Ovary (tissue), 9 donors: ENCODE results near the gene SMTNL2. TPM values are rescaled to one million over a fixed set of nuclear protein-coding genes. Genes with fewer than 3 reads are reported as not detected.
"Not testable (repeated sequence)": the region's sequence is repeated elsewhere in the genome, so short reads cannot be mapped to it uniquely, and the experiment has no call there.

Experiments used
- DNase-seq, 5 donors: peaks; one replicate each; pipeline ENCODE4 v3.0.0-alpha.2; 2019 to 2020
- H3K27ac ChIP-seq, 2 donors: fragments of 200-600 bp; one replicate each; pipeline versions ENCODE4 v1.5.1 to v1.8.0; 2019 to 2022
- H3K27me3 ChIP-seq: fragments of 200-600 bp; one replicate; pipeline ENCODE4 v1.8.0; 2022
- H3K36me3 ChIP-seq: fragments of 200-600 bp; sonication (generic); one replicate; pipeline ENCODE4 v1.5.1; 2019
- H3K4me1 ChIP-seq: one replicate; pipeline ENCODE4 v1.8.1; 2013; ENCODE audit warnings: mild to moderate bottlenecking, moderate library complexity; ENCODE audit not compliant: insufficient read depth
- H3K4me3 ChIP-seq: fragments of 200-600 bp; sonication (generic); one replicate; pipeline ENCODE4 v1.5.1; 2017
- H3K9me3 ChIP-seq, 2 donors: fragments of 200-600 bp in 1 of 2; sonication (generic) in 1 of 2; one replicate each; pipeline versions ENCODE4 v1.5.1 to v1.8.1; 2013 to 2019; ENCODE audit warnings: mild to moderate bottlenecking in 1 of 2, moderate library complexity in 1 of 2
- CTCF ChIP-seq, 3 donors: fragments of 450-650 bp in 2 of 3; fragments of 200-600 bp in 1 of 3; IDR thresholded peaks; one replicate each; pipeline versions ENCODE4 v1.5.1 to v1.8.0; 2016 to 2022; ENCODE audit warnings: antibody characterized with exemption in 3 of 3, mild to moderate bottlenecking in 1 of 3
- EP300 ChIP-seq: sonication (generic); formaldehyde crosslinking; IDR thresholded peaks from one replicate; pipeline ENCODE4 v1.6.1; 2017; ENCODE audit warnings: antibody characterized with exemption
- POLR2A ChIP-seq: fragments of 450-650 bp; IDR thresholded peaks from one replicate; pipeline ENCODE4 v1.6.1; 2017; ENCODE audit warnings: antibody characterized with exemption, mild to moderate bottlenecking, moderate library complexity
- WGBS, 3 donors: extraction: QIAGEN DNeasy Blood & Tissue Kit in 1 of 3; methylation state at CpG; one replicate each; pipeline versions ENCODE4 v1.1.5 to v1.1.7; 2013 to 2017; 5-methylcytosine and 5-hydroxymethylcytosine counted together
- intact Hi-C, 4 donors: fragments of 100-400 bp; cut with DNase I; formaldehyde crosslinking; loops; one replicate each; pipeline versions ENCODE4 v1.11.0 to v1.15.1; 2022 to 2023
- polyA plus RNA-seq, 2 donors: library from polyadenylated mRNA; stranded (reverse); fragments of 200-250 nt in 1 of 2; fragments of 350-450 nt in 1 of 2; fragmentation: Illumina TruSeq in 1 of 2; extraction: RNeasy Lipid Tissue Mini Kit (QIAGEN cat#74804) in 1 of 2; gene quantifications; one replicate each; pipeline ENCODE4 v1.2.3, GENCODE V29; 2013 to 2014
- total RNA-seq, 7 donors: library from RNA; depleted of rRNA in 2 of 7; stranded (reverse); fragments of >200 nt in 2 of 7; fragmentation: NEBNext Ultra II Directional in 3 of 7; extraction: Animal tissue kit (Norgen Biotek cat#: 25700) in 3 of 7; gene quantifications; one replicate each; pipeline versions ENCODE4 v1.1.0 to v1.2.4, GENCODE V29; 2016 to 2023
- donor health status: DM: no; HTN: no; CAD: no; lungs with moderate emphysema.
- donor health status: DM: no; HTN: no; CAD: no.
- donor health status: Bipolar disorder and iron deficiency.
- donor health status: DM: yes; HTN: yes; CAD: no.
- donor health status: DM: no; HTN: no; CAD: no.
- donor health status: DM: yes; HTN: yes; CAD: no.

The SMTNL2 gene
- total and polyA plus RNA-seq, 9 donors: 3.7 to 34.3 (median 15.1) TPM

- TF ChIP-seq POLR2A (no peak), EP300 (no peak), CTCF (IDR thresholded peaks at IDR 0.05) (no peak)
- no peaks in the 10 kb centered on the region for H3K27me3 ChIP-seq
- intact Hi-C loops: no loop called here
- peak overlapping the region; percentile 13 to 91 for H3K27ac ChIP-seq
- H3K4me3 ChIP-seq: no peak overlapping the region
- WGBS, 3 donors: 82 to 90% (median 88%) methylated on average over 4 of the region's 4 CpGs
- DNase-seq: no peak
- no peaks in the 10 kb centered on the region for H3K36me3 ChIP-seq
- H3K9me3 ChIP-seq: no peaks in the 10 kb centered on the region
- H3K4me1 ChIP-seq: peaks cover 26% of the 10 kb centered on the region
These were observed 17.0 kb downstream of the SMTNL2 start for GRCh38 chr17:4601326-4601725.

GRCh38 chr17:4602041-4602440, 17.7 kb downstream of the SMTNL2 start:
- Histone ChIP-seq H3K9me3 (no peaks in the 10 kb centered on the region), H3K27me3 (no peaks in the 10 kb centered on the region), H3K4me1 (peaks cover 26% of the 10 kb centered on the region), H3K4me3 (no peak overlapping the region), H3K36me3 (no peaks in the 10 kb centered on the region), H3K27ac (no peak overlapping the region)
- TF ChIP-seq CTCF (IDR thresholded peaks at IDR 0.05) (no peak), POLR2A (no peak), EP300 (no peak)
- no peak for DNase-seq
- 74 to 78% (median 76%) methylated on average over 5 of the region's 5 CpGs for WGBS, 3 donors
- intact Hi-C loops: no loop called here

- Histone ChIP-seq H3K4me1 (peaks cover 25% of the 10 kb centered on the region), H3K27me3 (no peaks in the 10 kb centered on the region), H3K4me3 (no peak overlapping the region), H3K27ac (peak overlapping the region; percentile 55 to 86), H3K9me3 (no peaks in the 10 kb centered on the region), H3K36me3 (no peaks in the 10 kb centered on the region)
- intact Hi-C loops: no loop called here
- 33 to 43% (median 43%) methylated on average over 18 of the region's 18 CpGs for WGBS, 3 donors
- peak; percentile 87 to 94 (median 92) for DNase-seq
- TF ChIP-seq EP300 (no peak), CTCF (IDR thresholded peaks at IDR 0.05) (no peak)
These were observed 19.8 kb downstream of the SMTNL2 start for GRCh38 chr17:4604111-4604644.

GRCh38 chr17:4604736-4605135, 20.4 kb downstream of the SMTNL2 start:
- H3K36me3 ChIP-seq, H3K9me3 ChIP-seq, DNase-seq, H3K4me3 ChIP-seq, H3K27me3 ChIP-seq, intact Hi-C loops: not testable (repeated sequence)
- WGBS, 3 donors: 68 to 71% (median 70%) methylated on average over 11 of the region's 11 CpGs
- H3K27ac ChIP-seq: peak overlapping the region; percentile 55 to 86
- H3K4me1 ChIP-seq: peaks cover 19% of the 10 kb centered on the region

- Histone ChIP-seq H3K27me3 (no peaks in the 10 kb centered on the region), H3K4me3 (no peak overlapping the region), H3K27ac (peak overlapping the region; percentile 57 to 86), H3K9me3 (no peaks in the 10 kb centered on the region), H3K36me3 (no peaks in the 10 kb centered on the region), H3K4me1 (peaks cover 15% of the 10 kb centered on the region)
- DNase-seq: peak; percentile 76 to 87 (median 82)
- no peak for TF ChIP-seq CTCF (IDR thresholded peaks at IDR 0.05)
- TF ChIP-seq POLR2A: no peak
- TF ChIP-seq EP300: no peak
- intact Hi-C loops: no loop called here
- WGBS, 3 donors: 11 to 37% (median 22%) methylated on average over 12 of the region's 12 CpGs
These were observed 21.5 kb downstream of the SMTNL2 start for GRCh38 chr17:4605826-4606225.
